NCI-H82 treated with DMSO at 0.1 percent for 48 hours (cell line): ENCODE results near the gene PHC3.

Experiments used
- DNase-seq: peaks from one replicate; lab custom pipeline; 2025; ENCODE audit not compliant: unreplicated experiment; lab: John Stamatoyannopoulos, UW

Gene PHC3

DNA sequence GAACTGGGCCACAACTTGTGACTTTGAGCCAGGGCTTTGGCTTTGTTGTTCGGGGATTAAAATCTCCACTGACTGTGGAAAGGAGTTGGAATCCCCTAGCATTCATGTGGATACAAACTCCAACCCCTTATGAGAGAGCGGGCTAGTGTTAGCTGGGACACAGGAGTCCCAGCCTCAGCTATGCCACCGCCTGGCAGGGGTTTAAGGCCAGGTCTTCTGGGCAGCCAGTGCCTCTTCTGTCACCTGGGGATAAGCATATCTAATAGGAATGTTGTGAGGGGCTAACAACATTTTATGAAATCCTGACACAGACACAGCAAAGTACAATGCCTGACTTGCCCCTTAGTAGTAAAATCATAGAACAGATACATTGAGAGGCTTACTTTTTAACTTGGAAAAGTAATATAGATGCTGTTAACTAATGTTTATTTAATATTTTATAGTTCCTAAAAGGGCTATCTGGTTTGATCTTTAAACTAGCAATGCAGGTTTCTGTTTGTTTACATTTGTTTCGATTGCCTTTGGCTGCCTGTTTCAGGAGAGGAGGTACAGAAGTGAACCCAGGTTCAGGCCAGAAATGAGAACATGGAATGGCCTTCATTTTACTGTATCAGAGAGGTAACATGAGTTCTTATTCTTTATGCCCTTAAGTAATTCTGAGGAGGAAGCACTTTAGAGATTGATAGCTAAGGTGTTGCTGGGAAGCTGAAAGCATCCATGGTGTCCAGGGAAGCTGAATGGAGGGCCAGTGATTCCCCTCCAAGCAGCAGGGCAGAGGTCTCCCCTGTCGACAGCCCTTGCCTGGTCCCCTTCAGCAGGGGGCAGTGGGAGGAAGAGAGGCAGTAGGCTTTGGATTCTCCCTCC, 135.0 kb downstream of the PHC3 start:
- DNase-seq, result no peak

DNA sequence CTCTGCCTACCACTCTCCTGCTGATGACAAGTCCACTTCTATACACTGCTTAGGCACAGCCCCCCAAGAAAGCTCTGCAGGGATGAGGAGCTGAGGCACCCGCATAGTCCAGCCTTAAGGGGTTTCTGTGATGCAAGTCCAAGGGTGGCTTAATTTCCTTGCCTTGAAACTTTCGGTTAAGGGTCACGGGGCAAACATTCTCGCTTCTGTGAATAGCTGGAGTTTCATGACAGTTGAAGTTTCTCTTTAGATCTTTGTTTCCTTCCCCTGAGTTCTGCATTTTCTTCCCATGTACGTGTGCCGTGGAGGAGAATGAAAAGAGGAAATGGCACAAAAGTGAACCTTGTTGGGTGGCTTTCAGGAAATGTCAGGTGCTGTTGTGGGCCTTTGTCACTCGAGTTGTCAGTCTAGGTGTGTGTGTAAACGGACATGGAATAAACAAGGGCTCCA, 136.7 kb downstream of the PHC3 start:
- DNase-seq, result no peak

DNA sequence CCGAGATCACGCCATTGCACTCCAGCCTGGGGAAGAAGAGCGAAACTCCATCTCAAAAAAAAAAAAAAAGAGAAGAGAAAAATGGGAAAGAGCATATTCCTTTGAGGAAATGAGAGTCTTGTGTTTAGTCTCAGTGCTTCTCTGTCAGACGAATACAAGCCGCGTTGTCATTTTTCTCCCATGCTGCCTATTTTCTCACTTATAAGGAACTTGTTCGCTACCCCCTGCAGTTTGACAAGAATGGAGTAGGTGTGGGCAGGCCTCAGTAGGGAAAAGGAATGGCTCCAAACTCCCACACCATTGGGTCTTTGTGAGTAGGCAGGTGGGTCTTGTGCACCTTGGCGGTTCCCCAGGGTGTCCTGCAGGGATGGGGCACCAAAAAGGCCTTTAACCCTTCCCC, 137.3 kb downstream of the PHC3 start:
- no peak for DNase-seq

DNA sequence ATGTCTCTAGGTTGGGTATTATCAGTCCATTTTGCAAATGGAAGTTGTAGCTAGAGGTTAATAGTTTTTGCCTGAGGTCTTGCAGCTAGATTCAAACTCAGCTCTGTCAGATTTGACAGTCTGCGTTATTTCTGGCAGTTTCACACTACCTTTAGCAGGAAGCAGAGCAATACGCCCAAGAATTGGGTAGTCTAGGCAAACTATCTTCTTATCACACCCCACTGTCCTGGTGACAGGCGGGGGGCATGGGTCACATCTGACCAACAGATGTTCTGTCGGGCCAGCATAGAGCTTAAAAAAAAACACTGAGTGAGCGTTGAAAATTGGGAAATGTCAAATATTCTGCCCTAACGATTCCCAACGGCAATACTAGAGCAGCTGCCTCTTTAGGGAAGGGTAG, 138.0 kb downstream of the PHC3 start:
- DNase-seq, result no peak

DNA sequence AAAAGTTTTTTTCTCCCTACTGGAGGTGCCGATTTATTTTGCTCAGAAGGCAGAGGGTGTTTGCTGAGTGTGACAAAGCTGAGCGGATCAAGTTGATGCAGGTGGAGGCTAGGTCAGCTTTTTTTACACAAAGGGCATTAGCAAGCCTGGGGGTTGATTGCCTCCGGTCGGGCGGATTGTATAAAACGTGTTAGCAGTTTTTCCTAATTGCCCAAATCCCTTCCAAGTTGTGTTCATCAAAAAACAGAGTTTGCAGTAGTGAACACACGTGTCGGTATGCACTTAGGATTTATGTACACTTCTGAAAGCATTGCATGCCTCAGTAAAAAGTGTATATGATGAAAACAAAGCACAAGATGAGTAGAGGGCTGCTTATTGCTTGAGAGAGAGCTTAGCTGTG, 141.1 kb downstream of the PHC3 start:
- DNase-seq, result peak; percentile 19

DNA sequence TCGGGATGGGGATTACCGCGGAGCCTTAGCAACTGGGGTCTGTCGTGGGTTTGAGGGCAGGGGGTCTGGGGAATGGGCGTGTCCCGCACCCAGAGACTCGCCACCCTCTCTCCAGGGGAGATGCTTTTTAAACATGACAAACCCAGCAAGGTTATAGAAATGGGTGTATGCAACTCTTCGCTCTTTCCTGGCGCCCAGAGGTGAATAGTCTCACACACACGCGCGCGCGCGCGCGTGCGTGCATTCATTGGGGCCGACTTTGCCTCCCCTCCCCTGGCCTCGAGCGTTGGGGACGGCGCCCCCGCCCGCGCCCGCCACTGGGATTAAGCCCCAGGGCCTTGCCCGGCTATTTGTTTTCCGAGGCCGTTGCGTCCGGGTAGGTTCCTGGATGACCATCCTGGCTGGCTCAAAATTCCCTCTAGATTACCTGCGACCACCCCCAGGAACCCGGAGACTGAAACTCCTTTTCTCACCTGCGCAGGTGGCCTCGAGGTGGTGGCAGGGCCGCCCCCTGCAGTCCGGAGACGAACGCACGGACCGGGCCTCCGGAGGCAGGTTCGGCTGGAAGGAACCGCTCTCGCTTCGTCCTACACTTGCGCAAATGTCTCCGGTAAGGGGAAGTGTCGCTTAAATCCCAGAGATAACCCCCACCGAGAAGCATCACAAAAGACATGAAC, 143.0 kb downstream of the PHC3 start:
- DNase-seq, result no peak
